ENCODE results near the gene NAP1L4. TPM values are rescaled to one million over a fixed set of nuclear protein-coding genes. Genes with fewer than 3 reads are reported as not detected.

The NAP1L4 gene
- total RNA-seq, 1 experiment from 2014 or later = 212 TPM

DNA sequence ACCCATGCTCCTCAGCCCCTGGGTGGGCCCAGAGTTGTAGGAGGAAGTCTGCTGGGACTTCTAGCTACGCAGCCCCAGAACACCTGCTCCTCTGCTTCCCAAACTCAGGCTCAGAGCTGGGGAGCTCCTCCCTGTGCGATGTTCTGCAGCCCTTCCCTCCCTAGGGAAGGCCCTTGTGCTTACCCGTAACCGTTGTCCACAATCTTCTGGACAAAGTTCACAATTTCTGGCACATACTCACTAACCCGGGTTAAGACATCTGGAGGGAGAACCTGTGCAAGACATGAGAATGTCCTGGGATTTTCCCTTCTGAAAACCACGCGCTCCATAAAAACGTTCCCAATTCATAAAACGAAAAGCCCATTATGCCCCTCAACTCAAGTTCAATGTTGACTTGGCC is 36.7 kb upstream of the NAP1L4 start:
- Histone ChIP-seq H2BK20ac (ENCODE audit: low read depth, low read length, poor library complexity, severe bottlenecking) (no peak overlapping the region), H2AK5ac (ENCODE audit: insufficient read length, low read length) (no peak overlapping the region), H3K18ac (ENCODE audit: insufficient read length, low read depth, low read length) (no peak overlapping the region), H2BK120ac (ENCODE audit: low read depth, low read length, poor library complexity, severe bottlenecking) (no peak overlapping the region), H2BK5ac (ENCODE audit: insufficient read length, low read length) (no peak overlapping the region), H3K56ac (ENCODE audit: insufficient read length, low read depth, low read length) (no peak overlapping the region), H3K14ac (ENCODE audit: insufficient read depth, low read length) (no peak overlapping the region), H3K79me1 (ENCODE audit: insufficient read depth, low read depth, low read length, poor library complexity, severe bottlenecking) (no peaks in the 10 kb centered on the region), H4K8ac (replicated peaks; ENCODE audit: insufficient read length, low read depth, low read length) (no peak overlapping the region), H3K4ac (ENCODE audit: low read depth, low read length) (no peak overlapping the region), H3K9me3 (ENCODE audit: control insufficient read depth, low read depth, low read length) (no peaks in the 10 kb centered on the region), H2AFZ (ENCODE audit: low read length) (no peak overlapping the region), H4K5ac (ENCODE audit: insufficient read length, low read depth, low read length) (no peak overlapping the region), H3K79me2 (ENCODE audit: insufficient read depth, low read length) (no peaks in the 10 kb centered on the region; the same call in 1 of the 2 replicates), H3T11ph (ENCODE audit: low read length) (no peak overlapping the region), H3K27ac (ENCODE audit: insufficient read length, low read depth, low read length) (no peak overlapping the region), H3K9ac (ENCODE audit: extremely low read depth, insufficient read length, low read length) (no peak overlapping the region), H3K4me1 (ENCODE audit: insufficient read depth, low read length) (no peaks in the 10 kb centered on the region), H3K27me3 (ENCODE audit: insufficient read depth, low read length) (no peaks in the 10 kb centered on the region), H4K20me1 (ENCODE audit: control insufficient read depth, insufficient read depth, insufficient read length) (no peaks in the 10 kb centered on the region), H2BK12ac (ENCODE audit: insufficient read length, low read depth, low read length) (no peak overlapping the region), H3K23me2 (ENCODE audit: insufficient read length, low read depth, low read length, poor library complexity, severe bottlenecking) (no peaks in the 10 kb centered on the region), H2BK15ac (ENCODE audit: low read depth, low read length) (no peak overlapping the region), H4K91ac (ENCODE audit: insufficient read length, low read depth, low read length) (no peak overlapping the region), H3K4me2 (ENCODE audit: insufficient read depth, insufficient read length, low read length) (no peak overlapping the region), H3K23ac (ENCODE audit: insufficient read length, low read depth, low read length) (no peak overlapping the region)
- Mint-ChIP-seq H3K4me3 (no peak overlapping the region), H3K27ac (no peak overlapping the region; a peak in 1 of 7 replicates), H3K4me1 (no peaks in the 10 kb centered on the region), H3K36me3 (ENCODE audit: insufficient read depth in 1 of 3, low read depth in 3 of 3) (peaks cover 44 to 87% (median 75%) of the 10 kb centered on the region in 3 experiments), H3K9me3 (no peaks in the 10 kb centered on the region), H3K27me3 (ENCODE audit: low read depth) (no peaks in the 10 kb centered on the region)
- TF ChIP-seq, protein P1, sequence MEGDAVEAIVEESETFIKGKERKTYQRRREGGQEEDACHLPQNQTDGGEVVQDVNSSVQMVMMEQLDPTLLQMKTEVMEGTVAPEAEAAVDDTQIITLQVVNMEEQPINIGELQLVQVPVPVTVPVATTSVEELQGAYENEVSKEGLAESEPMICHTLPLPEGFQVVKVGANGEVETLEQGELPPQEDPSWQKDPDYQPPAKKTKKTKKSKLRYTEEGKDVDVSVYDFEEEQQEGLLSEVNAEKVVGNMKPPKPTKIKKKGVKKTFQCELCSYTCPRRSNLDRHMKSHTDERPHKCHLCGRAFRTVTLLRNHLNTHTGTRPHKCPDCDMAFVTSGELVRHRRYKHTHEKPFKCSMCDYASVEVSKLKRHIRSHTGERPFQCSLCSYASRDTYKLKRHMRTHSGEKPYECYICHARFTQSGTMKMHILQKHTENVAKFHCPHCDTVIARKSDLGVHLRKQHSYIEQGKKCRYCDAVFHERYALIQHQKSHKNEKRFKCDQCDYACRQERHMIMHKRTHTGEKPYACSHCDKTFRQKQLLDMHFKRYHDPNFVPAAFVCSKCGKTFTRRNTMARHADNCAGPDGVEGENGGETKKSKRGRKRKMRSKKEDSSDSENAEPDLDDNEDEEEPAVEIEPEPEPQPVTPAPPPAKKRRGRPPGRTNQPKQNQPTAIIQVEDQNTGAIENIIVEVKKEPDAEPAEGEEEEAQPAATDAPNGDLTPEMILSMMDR (conservative IDR thresholded peaks at IDR 0.05) = no peak
- no peak for DNase-seq
- WGBS (ENCODE audit: extremely low coverage, insufficient read length, low lambda C conversion rate) = no CpG with 5 or more reads among the region's 9 CpGs

All from H9 (cell line).